BE2C (cell line): ENCODE results near the gene PHF12.

ENCODE experiments used
- DNase-seq: peaks from one replicate; pipeline ENCODE4 v3.0.0-alpha.2; 2020
- H3K27me3 ChIP-seq: fragments of 250-450 bp; sonication (Bioruptor Pico); 2 replicates; pipeline ENCODE4 v1.5.1; 2020; ENCODE audit warnings: mild to moderate bottlenecking
- H3K36me3 ChIP-seq: fragments of 250-450 bp; sonication (Bioruptor Pico); 2 replicates; pipeline ENCODE4 v1.5.1; 2020; ENCODE audit warnings: mild to moderate bottlenecking
- H3K4me1 ChIP-seq: fragments of 250-450 bp; sonication (Bioruptor Pico); 2 replicates; pipeline ENCODE4 v1.5.1; 2020
- H3K4me3 ChIP-seq: 2 replicates; pipeline ENCODE4 v1.5.1; 2011; ENCODE audit warnings: low read depth, low read length
- H3K9me3 ChIP-seq: fragments of 250-450 bp; sonication (Bioruptor Pico); 2 replicates; pipeline ENCODE4 v1.5.1; 2020
- TF ChIP-seq, protein P1 (sequence below): IDR thresholded peaks from 2 replicates; pipeline ENCODE4 v1.5.1; 2012; ENCODE audit warnings: mild to moderate bottlenecking, low read depth, low read length

PHF12 gene

DNA sequence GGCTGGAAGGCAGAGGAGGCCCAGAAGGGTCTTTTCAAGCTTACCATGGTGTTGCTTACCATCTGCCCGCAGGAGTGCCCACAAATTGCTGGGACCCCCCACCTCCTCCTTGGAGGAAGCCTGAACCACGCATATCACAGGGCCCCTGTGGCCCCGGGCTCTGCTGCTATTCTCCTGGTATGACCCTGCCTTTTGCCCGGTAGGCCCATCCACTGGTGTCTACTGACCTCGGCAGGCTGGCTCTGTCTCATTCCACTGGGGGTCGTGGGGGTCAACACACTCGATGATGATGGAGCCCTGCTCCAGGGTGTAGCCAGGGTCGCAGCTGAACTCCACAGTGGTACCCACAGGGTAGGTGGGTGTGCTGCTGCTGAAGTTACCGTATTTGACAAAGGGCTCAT, 8.2 kb upstream of the PHF12 start:
- Histone ChIP-seq H3K27me3 (no peaks in the 10 kb centered on the region), H3K4me3 (no peak overlapping the region), H3K36me3 (no peaks in the 10 kb centered on the region), H3K9me3 (no peaks in the 10 kb centered on the region), H3K4me1 (no peaks in the 10 kb centered on the region)
- TF ChIP-seq, protein P1, sequence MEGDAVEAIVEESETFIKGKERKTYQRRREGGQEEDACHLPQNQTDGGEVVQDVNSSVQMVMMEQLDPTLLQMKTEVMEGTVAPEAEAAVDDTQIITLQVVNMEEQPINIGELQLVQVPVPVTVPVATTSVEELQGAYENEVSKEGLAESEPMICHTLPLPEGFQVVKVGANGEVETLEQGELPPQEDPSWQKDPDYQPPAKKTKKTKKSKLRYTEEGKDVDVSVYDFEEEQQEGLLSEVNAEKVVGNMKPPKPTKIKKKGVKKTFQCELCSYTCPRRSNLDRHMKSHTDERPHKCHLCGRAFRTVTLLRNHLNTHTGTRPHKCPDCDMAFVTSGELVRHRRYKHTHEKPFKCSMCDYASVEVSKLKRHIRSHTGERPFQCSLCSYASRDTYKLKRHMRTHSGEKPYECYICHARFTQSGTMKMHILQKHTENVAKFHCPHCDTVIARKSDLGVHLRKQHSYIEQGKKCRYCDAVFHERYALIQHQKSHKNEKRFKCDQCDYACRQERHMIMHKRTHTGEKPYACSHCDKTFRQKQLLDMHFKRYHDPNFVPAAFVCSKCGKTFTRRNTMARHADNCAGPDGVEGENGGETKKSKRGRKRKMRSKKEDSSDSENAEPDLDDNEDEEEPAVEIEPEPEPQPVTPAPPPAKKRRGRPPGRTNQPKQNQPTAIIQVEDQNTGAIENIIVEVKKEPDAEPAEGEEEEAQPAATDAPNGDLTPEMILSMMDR: no peak
- no peak for DNase-seq

GRCh38 chr17:28958820-28959455, 7.6 kb upstream of the PHF12 start:
- H3K4me3 ChIP-seq: no peak overlapping the region
- no peaks in the 10 kb centered on the region for H3K36me3 ChIP-seq
- no peaks in the 10 kb centered on the region for H3K27me3 ChIP-seq
- no peaks in the 10 kb centered on the region for H3K4me1 ChIP-seq
- no peak for DNase-seq
- H3K9me3 ChIP-seq: no peaks in the 10 kb centered on the region
- TF ChIP-seq, protein P1: no peak

GRCh38 chr17:28957992-28958355, 6.7 kb upstream of the PHF12 start:
- no peak for DNase-seq
- TF ChIP-seq, protein P1: no peak
- no peaks in the 10 kb centered on the region for H3K27me3 ChIP-seq
- H3K4me3 ChIP-seq: no peak overlapping the region
- no peaks in the 10 kb centered on the region for H3K9me3 ChIP-seq
- peaks cover 1% of the 10 kb centered on the region for H3K4me1 ChIP-seq
- H3K36me3 ChIP-seq: no peaks in the 10 kb centered on the region

GRCh38 chr17:28957277-28957991, 6.1 kb upstream of the PHF12 start:
- Histone ChIP-seq H3K4me1 (peaks cover 5% of the 10 kb centered on the region), H3K27me3 (no peaks in the 10 kb centered on the region), H3K4me3 (no peak overlapping the region), H3K9me3 (no peaks in the 10 kb centered on the region), H3K36me3 (no peaks in the 10 kb centered on the region)
- DNase-seq: no peak
- TF ChIP-seq, protein P1: no peak

DNA sequence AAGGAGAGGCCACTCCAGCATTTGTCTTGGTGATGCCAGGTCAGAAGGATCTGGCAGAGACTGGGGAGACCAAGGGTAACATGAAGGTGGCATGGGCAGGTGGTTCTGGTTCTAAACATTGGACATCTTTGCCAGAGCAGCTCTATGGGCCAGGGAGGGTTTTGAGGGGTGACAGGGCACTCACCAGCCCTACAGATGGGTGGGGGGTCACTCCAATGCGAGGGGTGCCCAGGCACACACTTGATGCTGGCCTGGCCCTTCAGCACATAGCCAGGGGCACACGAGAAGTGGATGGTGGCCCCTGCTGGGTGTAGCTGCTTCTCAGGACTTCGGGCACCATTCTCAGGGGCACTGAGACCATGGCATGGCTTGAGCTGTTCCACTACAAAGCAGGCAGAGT, 5.5 kb upstream of the PHF12 start:
- H3K36me3 ChIP-seq: no peaks in the 10 kb centered on the region
- TF ChIP-seq, protein P1: no peak
- H3K4me1 ChIP-seq: peaks cover 5% of the 10 kb centered on the region
- no peak overlapping the region for H3K4me3 ChIP-seq
- DNase-seq: no peak
- no peaks in the 10 kb centered on the region for H3K9me3 ChIP-seq
- H3K27me3 ChIP-seq: no peaks in the 10 kb centered on the region

GRCh38 chr17:28956112-28956511, 4.8 kb upstream of the PHF12 start:
- TF ChIP-seq, protein P1: no peak

More at GRCh38 chr17:28956112-28956511, 4.8 kb upstream of the PHF12 start:
- no peak for DNase-seq
- H3K4me3 ChIP-seq: no peak overlapping the region
- no peaks in the 10 kb centered on the region for H3K36me3 ChIP-seq
- H3K9me3 ChIP-seq: no peaks in the 10 kb centered on the region
- no peaks in the 10 kb centered on the region for H3K27me3 ChIP-seq
- H3K4me1 ChIP-seq: peaks cover 5% of the 10 kb centered on the region
